ENCODE data around the gene XXYLT1.

GRCh38 chr3:195113048-195113447, 157.9 kb downstream of the XXYLT1 start:
- TF ChIP-seq CTCF (IDR thresholded peaks at IDR 0.05; ENCODE audit: insufficient read depth, low read length, poor library complexity, severe bottlenecking) (no peak), EZH2phosphoT487 (conservative IDR thresholded peaks at IDR 0.05; ENCODE audit: low read length) (no peak)

All from SU-DHL-6 (cell line).